GM10248 (cell line): ENCODE measurements around the gene AQP5.

ENCODE experiments used
- CTCF ChIA-PET: fragments of 300-600 bp; sonication (Branson Sonifier 250); formaldehyde crosslinking; extraction: SDS; loops from one replicate; lab custom pipeline; 2021; ENCODE audit warnings: antibody characterized with exemption; lab: Yijun Ruan, JAX
- POLR2A ChIA-PET: fragments of 350-650 bp; sonication (Branson Sonifier 250); formaldehyde crosslinking; extraction: SDS; loops from one replicate; lab custom pipeline; 2020; ENCODE audit warnings: antibody characterized with exemption; lab: Yijun Ruan, JAX
- DNase-seq: peaks from one replicate; pipeline ENCODE4 v3.0.0; 2012; ENCODE audit errors: extremely low spot score
- CTCF ChIP-seq: IDR thresholded peaks from 2 replicates; pipeline ENCODE4 v1.5.1; 2012; ENCODE audit warnings: mild to moderate bottlenecking, low read depth; ENCODE audit errors: extremely low read depth, missing control alignments, control extremely low read depth

Gene AQP5

GRCh38 chr12:49937639-49938300 lies 23.9 kb upstream of the AQP5 start:
- POLR2A ChIA-PET, result no interaction called here
- CTCF ChIA-PET, result interaction anchor here (0.6 to 7.1 kb wide), 6 partner anchors 8 to 118 kb away, joined by 3 to 47 read pairs (median 4); no protein-coding TSS in a partner anchor
- no peak for DNase-seq
- no peak for TF ChIP-seq CTCF

DNA sequence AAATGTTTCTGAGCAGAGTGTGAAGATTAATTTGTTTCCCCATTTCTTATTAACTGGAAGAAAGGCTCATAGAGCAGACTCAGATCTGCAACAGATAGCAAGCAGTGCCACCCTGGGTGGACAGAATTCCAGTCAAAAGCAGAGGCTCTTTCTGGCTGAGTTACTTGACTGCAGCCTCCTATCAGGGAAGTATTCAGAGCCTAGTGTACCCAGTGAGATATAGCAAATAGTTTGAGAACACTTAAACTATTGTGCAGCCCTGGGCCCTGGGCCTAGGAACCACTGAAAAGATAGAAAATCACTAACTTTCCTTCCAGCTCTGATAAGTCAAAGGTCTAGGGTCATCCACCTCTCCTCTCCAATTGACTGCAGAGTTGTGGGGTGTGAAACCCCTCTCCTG lies 22.4 kb upstream of the AQP5 start:
- no peak for TF ChIP-seq CTCF
- ChIA-PET POLR2A (no interaction called here), CTCF (interaction anchor here (1.0 to 7.1 kb wide), 2 partner anchors 28 to 131 kb away, joined by 5 to 47 read pairs; no protein-coding TSS in a partner anchor)
- DNase-seq, result no peak

- no peak for TF ChIP-seq CTCF
- DNase-seq, result no peak
- ChIA-PET POLR2A (no interaction called here), CTCF (interaction anchor here (1.0 to 7.1 kb wide), 2 partner anchors 28 to 130 kb away, joined by 5 to 47 read pairs; no protein-coding TSS in a partner anchor)
These were observed 22.0 kb upstream of the AQP5 start for GRCh38 chr12:49939707-49940106.

DNA sequence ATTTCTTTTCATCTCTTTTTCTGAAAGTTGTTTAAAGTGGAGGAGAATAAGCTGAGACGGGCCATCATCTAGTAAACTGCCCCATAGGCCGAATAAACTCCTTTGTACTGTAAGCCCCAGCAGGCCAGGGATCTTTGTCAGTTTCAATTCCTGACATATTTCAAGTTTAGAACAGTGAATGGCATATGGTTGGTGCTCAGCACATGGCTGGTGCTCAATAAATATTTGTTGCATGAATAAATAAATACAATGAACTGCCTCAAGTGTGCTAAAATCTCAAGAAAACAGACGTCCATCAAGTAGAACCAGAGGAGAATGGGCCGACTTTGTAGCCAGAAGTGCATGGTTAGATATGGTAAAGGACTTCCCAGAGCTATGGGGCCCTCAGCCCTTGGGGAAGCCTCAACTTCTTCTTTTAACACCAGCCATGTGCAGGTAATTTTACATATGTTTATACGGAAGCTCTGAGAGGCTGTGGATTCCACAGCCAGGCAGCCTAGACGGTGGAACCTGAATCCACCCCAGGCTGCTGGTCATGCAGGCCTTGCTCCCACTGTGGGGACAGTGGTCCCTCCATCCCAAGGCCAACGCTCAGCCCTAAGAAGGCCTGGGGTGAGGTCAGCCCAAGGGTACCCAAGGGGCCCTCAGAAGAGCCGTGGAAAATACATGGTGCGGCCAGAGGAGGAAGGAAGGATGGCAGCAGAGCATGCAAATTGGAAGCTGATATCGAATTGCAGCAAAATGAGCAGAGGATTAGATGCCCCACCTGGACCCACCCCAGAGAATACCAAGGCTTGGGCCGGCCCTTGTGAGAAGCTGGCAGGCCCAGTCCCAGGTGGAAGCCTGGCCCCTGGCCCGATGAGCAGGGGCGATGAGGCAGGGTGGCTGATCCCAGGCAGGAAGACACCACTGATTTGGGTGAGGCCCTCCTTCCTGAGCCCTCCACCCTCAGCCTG lies 19.8 kb upstream of the AQP5 start:
- ChIA-PET POLR2A (no interaction called here), CTCF (interaction anchor here (1.1 to 7.1 kb wide), 5 partner anchors 10 to 129 kb away, joined by 3 to 47 read pairs (median 6); no protein-coding TSS in a partner anchor)
- TF ChIP-seq CTCF, result no peak
- DNase-seq, result no peak

GRCh38 chr12:49942512-49942893 lies 19.2 kb upstream of the AQP5 start:
- no peak for DNase-seq
- POLR2A ChIA-PET, result no interaction called here
- CTCF ChIA-PET, result interaction anchor here (1.1 to 7.1 kb wide), 5 partner anchors 11 to 128 kb away, joined by 3 to 47 read pairs (median 6); no protein-coding TSS in a partner anchor
- no peak for TF ChIP-seq CTCF
